ENCODE measurements around the gene TAF5L.
A peak's percentile ranks its signal among the peaks of the same experiment; 100 is the strongest.
"Not testable (repeated sequence)": the region's sequence is repeated elsewhere in the genome, so short reads cannot be mapped to it uniquely, and the experiment has no call there.

Gene TAF5L

GRCh38 chr1:229570305-229570704, 55.6 kb downstream of the TAF5L start:
- in situ Hi-C loops (cut with HindIII; ENCODE audit: low sequenced_read_pairs): no loop called here
- DNase-seq (ENCODE audit: low read depth, low spot score): no peak
- no peak for TF ChIP-seq CTCF (IDR thresholded peaks at IDR 0.05; ENCODE audit: low read depth, low read length)
- H3K4me3 ChIP-seq (ENCODE audit: low read depth, low read length): no peak overlapping the region

DNA sequence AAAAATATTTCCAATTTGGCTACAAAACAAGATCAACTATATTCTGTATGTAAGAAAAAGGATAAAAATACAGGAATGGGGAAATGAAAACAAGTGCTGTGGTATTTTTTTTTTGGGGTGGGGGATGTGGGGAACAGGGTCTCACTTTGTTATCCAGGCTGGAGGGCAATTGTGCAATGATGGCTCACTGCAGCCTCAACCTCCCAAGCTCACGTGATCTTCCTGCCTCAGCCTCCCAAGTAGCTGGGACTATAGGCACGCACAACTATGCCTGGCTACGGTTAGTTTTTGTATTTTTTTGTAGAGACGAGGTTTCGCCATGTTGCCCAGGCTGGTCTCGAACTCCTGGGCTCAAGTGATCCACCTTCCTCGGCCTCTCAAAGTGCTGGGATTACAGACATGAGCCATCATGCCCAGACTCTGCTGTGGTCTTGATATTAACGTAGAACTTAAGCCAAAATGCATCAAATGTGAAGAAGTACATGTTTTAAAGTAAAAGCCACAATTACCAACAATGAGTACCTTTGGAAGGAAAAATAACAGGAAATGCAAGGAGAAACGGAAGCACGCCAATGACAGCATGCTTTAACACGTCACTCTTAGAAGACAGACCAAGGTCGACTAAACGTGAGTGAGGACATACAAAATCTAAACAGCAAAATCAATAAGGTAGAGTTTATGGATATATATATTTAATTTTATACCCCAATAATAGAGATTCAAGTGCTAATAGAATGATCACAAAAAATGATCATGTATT, 58.6 kb downstream of the TAF5L start:
- no peak for TF ChIP-seq CTCF (IDR thresholded peaks at IDR 0.05; ENCODE audit: low read depth, low read length)
- H3K4me3 ChIP-seq (ENCODE audit: low read depth, low read length): no peak overlapping the region
- in situ Hi-C loops (cut with HindIII; ENCODE audit: low sequenced_read_pairs): no loop called here
- DNase-seq (ENCODE audit: low read depth, low spot score): no peak

GRCh38 chr1:229563701-229564100, 62.2 kb downstream of the TAF5L start:
- H3K4me3 ChIP-seq (ENCODE audit: low read depth, low read length): no peak overlapping the region
- in situ Hi-C loops (cut with HindIII; ENCODE audit: low sequenced_read_pairs): no loop called here
- no peak for DNase-seq (ENCODE audit: low read depth, low spot score)
- no peak for TF ChIP-seq CTCF (IDR thresholded peaks at IDR 0.05; ENCODE audit: low read depth, low read length)

GRCh38 chr1:229563241-229563640, 62.7 kb downstream of the TAF5L start:
- no peak for TF ChIP-seq CTCF (IDR thresholded peaks at IDR 0.05; ENCODE audit: low read depth, low read length)
- no peak for DNase-seq (ENCODE audit: low read depth, low spot score)
- in situ Hi-C loops (cut with HindIII; ENCODE audit: low sequenced_read_pairs): no loop called here
- no peak overlapping the region for H3K4me3 ChIP-seq (ENCODE audit: low read depth, low read length)

DNA sequence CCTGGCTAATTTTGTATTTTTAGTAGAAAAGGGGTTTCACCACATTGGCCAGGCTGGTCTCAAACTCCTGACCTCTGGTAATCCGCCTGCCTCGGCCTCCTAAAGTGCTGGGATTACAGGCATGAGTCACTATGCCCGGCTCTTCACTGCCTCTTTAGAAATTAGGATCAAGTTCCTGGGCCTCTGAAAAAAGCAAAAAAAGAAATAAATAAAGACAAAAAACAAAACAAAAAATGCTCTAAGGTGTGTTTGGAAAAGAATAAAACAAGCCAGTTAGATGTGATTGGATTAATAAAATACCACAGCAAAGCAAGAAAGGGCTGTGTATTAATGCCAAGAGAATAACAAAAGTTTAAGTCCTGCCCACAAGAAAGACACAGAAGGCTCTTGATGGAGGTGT, 63.2 kb downstream of the TAF5L start:
- no peak for TF ChIP-seq CTCF (IDR thresholded peaks at IDR 0.05; ENCODE audit: low read depth, low read length)
- no peak for DNase-seq (ENCODE audit: low read depth, low spot score)
- in situ Hi-C loops (cut with HindIII; ENCODE audit: low sequenced_read_pairs): no loop called here
- H3K4me3 ChIP-seq (ENCODE audit: low read depth, low read length): no peak overlapping the region

DNA sequence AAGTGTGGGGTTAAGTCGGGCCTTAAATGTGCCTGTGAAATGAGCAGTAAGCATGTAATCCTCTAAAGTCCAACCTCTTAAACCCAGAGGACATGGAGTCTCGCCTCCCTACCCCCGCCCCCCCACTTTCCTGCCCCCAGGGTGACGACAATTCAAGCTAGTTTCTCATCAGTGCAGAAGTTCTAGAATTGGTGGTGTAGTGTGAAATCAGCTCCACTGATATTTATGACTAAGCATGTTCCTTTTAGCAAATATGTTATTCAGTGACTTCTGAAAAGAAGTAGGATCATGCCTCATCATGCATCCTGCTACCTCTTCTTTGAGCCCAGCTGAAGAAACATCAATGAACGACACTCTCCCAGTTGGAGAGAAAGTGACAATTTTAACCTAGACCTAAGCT, 64.8 kb downstream of the TAF5L start:
- DNase-seq (ENCODE audit: low read depth, low spot score): no peak
- H3K4me3 ChIP-seq (ENCODE audit: low read depth, low read length): no peak overlapping the region

DNA sequence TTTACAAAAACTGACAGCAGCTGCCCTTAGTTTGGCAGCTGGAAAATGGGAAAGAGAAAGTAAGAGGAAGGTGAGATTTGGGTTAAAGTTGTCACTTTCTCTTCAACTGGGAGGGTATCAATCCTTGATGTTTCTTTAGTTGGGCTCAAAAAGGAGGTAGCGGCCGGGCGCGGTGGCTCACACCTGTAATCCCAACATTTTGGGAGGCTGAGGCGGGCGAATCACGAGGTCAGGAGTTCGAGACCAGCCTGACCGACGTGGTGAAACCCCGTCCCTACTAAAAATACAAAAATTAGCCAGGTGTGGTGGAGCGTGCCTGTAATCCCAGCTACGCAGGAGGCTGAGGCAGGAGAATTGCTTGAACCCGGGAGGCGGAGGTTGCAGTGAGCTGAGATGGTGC, 65.8 kb downstream of the TAF5L start:
- H3K4me3 ChIP-seq (ENCODE audit: low read depth, low read length); DNase-seq (ENCODE audit: low read depth, low spot score); in situ Hi-C loops (cut with HindIII; ENCODE audit: low sequenced_read_pairs): not testable (repeated sequence)

More for the DNA sequence above, 64.8 kb downstream of the TAF5L start:
- TF ChIP-seq CTCF (IDR thresholded peaks at IDR 0.05; ENCODE audit: low read depth, low read length): no peak
- in situ Hi-C loops (cut with HindIII; ENCODE audit: low sequenced_read_pairs): no loop called here

GRCh38 chr1:229559336-229559801, 66.6 kb downstream of the TAF5L start:
- in situ Hi-C loops (cut with HindIII; ENCODE audit: low sequenced_read_pairs); DNase-seq (ENCODE audit: low read depth, low spot score): not testable (repeated sequence)
- peak overlapping the region; percentile 62 for H3K4me3 ChIP-seq (ENCODE audit: low read depth, low read length)
